Suprapubic skin (tissue), 3 donors: ENCODE data around the gene CAPN13.

Experiments
- POLR2A ChIP-seq, 2 donors: fragments of 450-650 bp; IDR thresholded peaks; one replicate each; pipeline ENCODE4 v1.6.1; 2017; ENCODE audit warnings: antibody characterized with exemption in 2 of 2, mild to moderate bottlenecking in 2 of 2, moderate library complexity in 2 of 2
- TF ChIP-seq, protein P1 (sequence below), 2 donors: fragments of 200-600 bp in 1 of 2; fragments of 450-650 bp in 1 of 2; sonication (generic) in 1 of 2; IDR thresholded peaks; one replicate each; pipeline ENCODE4 v1.5.1; 2016 to 2019; ENCODE audit warnings: antibody characterized with exemption in 2 of 2, mild to moderate bottlenecking in 1 of 2, moderate library complexity in 1 of 2

- TF ChIP-seq, protein P1, sequence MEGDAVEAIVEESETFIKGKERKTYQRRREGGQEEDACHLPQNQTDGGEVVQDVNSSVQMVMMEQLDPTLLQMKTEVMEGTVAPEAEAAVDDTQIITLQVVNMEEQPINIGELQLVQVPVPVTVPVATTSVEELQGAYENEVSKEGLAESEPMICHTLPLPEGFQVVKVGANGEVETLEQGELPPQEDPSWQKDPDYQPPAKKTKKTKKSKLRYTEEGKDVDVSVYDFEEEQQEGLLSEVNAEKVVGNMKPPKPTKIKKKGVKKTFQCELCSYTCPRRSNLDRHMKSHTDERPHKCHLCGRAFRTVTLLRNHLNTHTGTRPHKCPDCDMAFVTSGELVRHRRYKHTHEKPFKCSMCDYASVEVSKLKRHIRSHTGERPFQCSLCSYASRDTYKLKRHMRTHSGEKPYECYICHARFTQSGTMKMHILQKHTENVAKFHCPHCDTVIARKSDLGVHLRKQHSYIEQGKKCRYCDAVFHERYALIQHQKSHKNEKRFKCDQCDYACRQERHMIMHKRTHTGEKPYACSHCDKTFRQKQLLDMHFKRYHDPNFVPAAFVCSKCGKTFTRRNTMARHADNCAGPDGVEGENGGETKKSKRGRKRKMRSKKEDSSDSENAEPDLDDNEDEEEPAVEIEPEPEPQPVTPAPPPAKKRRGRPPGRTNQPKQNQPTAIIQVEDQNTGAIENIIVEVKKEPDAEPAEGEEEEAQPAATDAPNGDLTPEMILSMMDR (IDR thresholded peaks at IDR 0.05) = no peak
- no peak for TF ChIP-seq POLR2A (IDR thresholded peaks at IDR 0.05)
Measured at GRCh38 chr2:30680121-30680520, 127.1 kb downstream of the CAPN13 start.
